Lower leg skin (tissue), 4 donors: ENCODE data around the gene PSD4. TPM values are rescaled to one million over a fixed set of nuclear protein-coding genes. Genes with fewer than 3 reads are reported as not detected.

Experiments
- DNase-seq, 2 donors: peaks; one replicate each; pipeline ENCODE4 v3.0.0-alpha.2; 2019; ENCODE audit warnings: low spot score in 2 of 2
- H3K4me3 ChIP-seq: fragments of 200-600 bp; sonication (generic); 2 replicates; pipeline ENCODE4 v1.5.1; 2017; ENCODE audit warnings: mild to moderate bottlenecking, low read depth; ENCODE audit not compliant: poor library complexity, severe bottlenecking
- CTCF ChIP-seq, 3 donors: fragments of 450-650 bp; IDR thresholded peaks; one replicate each; pipeline ENCODE4 v1.5.1; 2016; ENCODE audit warnings: antibody characterized with exemption in 3 of 3, mild to moderate bottlenecking in 3 of 3, moderate library complexity in 2 of 3
- POLR2A ChIP-seq, 2 donors: fragments of 450-650 bp; IDR thresholded peaks; one replicate each; pipeline ENCODE4 v1.6.1; 2016 to 2017; ENCODE audit warnings: antibody characterized with exemption in 2 of 2, mild to moderate bottlenecking in 1 of 2, moderate library complexity in 1 of 2
- WGBS, 2 donors: methylation state at CpG; one replicate each; pipeline ENCODE4 v1.1.5; 2018; 5-methylcytosine and 5-hydroxymethylcytosine counted together
- intact Hi-C: fragments of 100-400 bp; cut with DNase I; formaldehyde crosslinking; loops from one replicate; pipeline ENCODE4 v1.15.0; 2023; ENCODE audit warnings: low total_unique reads
- total RNA-seq, 4 donors: library from RNA; depleted of rRNA; stranded (reverse); fragments of >200 nt; gene quantifications; one replicate each; pipeline ENCODE4 v1.1.0, GENCODE V29; 2016

Gene PSD4
- total RNA-seq, 4 donors from 2014 or later, result 58.1 to 99.2 (median 87.6) TPM

DNA sequence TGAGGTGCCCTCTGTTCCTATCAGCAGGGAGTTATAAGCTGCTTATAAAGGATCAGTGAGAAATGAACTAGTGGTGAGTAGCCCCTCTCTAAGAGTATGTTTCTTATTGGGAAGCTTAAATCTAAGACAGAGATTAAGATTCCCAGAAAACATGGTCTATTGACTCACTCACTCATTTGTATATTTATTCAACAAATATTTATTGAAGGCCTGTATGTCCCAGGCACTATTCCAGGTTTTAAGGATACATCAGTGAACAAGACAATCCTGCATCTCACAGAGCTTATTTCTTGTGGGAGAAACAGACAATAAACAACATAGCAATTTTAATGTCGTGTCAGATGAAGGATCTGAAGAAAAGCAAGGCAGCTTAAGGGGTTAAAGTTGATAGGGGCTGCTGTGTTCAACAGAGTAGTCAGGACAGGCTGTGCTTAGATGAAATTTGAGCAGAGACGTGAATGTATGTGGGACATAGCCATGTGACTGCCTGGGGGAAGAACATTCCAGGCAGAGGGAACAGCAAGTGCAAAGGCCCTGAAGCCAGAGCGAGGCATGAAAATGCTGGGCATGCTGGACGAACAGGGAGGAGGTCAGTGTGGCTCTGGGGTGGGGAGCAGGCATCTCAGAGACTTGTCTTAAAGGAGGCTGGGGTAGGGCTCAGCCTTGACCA, 14.8 kb upstream of the PSD4 start:
- DNase-seq, result peak in 1 of 2 donors; percentile 67
- TF ChIP-seq POLR2A (IDR thresholded peaks at IDR 0.05), result no peak
- TF ChIP-seq CTCF (IDR thresholded peaks at IDR 0.05), result no peak
- H3K4me3 ChIP-seq, result no peak overlapping the region
- intact Hi-C loops, result no loop called here
- 70 to 78% methylated on average over 4 of the region's 4 CpGs for WGBS, 2 donors

GRCh38 chr2:113160248-113160647, 13.5 kb upstream of the PSD4 start:
- intact Hi-C loops, result no loop called here
- 96 to 100% methylated on average over 1 of the region's 1 CpG for WGBS, 2 donors
- no peak overlapping the region for H3K4me3 ChIP-seq
- peak in 1 of 2 donors; percentile 17 for DNase-seq
- TF ChIP-seq POLR2A (IDR thresholded peaks at IDR 0.05), result no peak
- no peak for TF ChIP-seq CTCF (IDR thresholded peaks at IDR 0.05)

- DNase-seq, result peak in 1 of 2 donors; percentile 73
- TF ChIP-seq CTCF (IDR thresholded peaks at IDR 0.05) (no peak), POLR2A (IDR thresholded peaks at IDR 0.05) (no peak)
- 85 to 91% methylated on average over 5 of the region's 5 CpGs for WGBS, 2 donors
- intact Hi-C loops, result no loop called here
- no peak overlapping the region for H3K4me3 ChIP-seq
Observed at GRCh38 chr2:113160962-113161361, 12.8 kb upstream of the PSD4 start.

DNA sequence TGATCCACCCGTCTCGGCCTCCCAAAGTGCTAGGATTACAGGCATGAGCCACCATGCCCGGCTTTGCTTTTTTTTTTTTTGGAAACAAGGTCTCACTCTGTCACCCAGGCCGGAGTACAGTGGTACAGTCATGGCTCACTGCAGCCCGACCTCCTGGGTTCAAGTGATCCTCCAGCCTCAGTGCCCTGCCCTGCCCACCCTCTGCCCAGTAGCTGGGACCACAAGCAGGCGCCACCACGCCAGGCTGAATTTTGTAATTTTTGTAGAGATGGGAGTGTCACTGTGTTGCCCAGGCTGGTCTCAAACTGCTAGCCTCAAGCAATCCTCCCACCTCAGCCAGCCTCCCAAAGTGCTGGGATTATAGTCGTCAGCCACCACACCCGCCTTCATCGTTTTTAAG, 11.6 kb upstream of the PSD4 start:
- H3K4me3 ChIP-seq, result no peak overlapping the region
- intact Hi-C loops, result no loop called here
- WGBS, 2 donors, result 66 to 83% methylated on average over 10 of the region's 10 CpGs
- no peak for TF ChIP-seq POLR2A (IDR thresholded peaks at IDR 0.05)
- no peak for TF ChIP-seq CTCF (IDR thresholded peaks at IDR 0.05)
- DNase-seq, result peak in 1 of 2 donors; percentile 73

DNA sequence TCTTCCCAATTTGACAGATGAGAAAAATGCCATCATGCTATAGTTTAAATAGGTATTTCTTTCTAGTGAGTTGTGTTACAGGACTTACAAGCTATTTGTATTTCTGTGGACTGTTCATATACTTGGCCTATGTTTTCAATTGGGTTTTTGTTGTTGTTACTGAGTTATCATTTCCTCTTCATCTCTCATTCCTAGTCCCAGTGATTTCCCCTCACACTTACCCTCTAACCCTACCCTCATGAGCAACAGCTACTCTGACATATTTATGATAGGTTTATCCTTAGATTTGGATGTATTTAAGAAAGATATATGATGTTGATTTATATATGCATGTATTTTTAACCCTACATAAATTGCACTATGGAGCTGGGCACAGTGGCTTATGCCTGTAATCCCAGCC, 10.9 kb upstream of the PSD4 start:
- TF ChIP-seq CTCF (IDR thresholded peaks at IDR 0.05) (no peak), POLR2A (IDR thresholded peaks at IDR 0.05) (no peak)
- H3K4me3 ChIP-seq, result no peak overlapping the region
- no peak for DNase-seq
- intact Hi-C loops, result no loop called here
